Fibroblast of mammary gland (primary cell): ENCODE results near the gene KIF5C.

Experiments used
- DNase-seq: peaks from one replicate; pipeline ENCODE4 v3.0.0-alpha.2; 2010; ENCODE audit warnings: low read depth
- H3K4me3 ChIP-seq: 2 replicates; pipeline ENCODE4 v1.5.1; 2011; ENCODE audit warnings: low read depth, mild to moderate bottlenecking, low read length, moderate library complexity; ENCODE audit not compliant: control insufficient read depth
- CTCF ChIP-seq: conservative IDR thresholded peaks from 2 replicates; pipeline ENCODE4 v1.5.1; 2011; ENCODE audit warnings: low read depth, low read length, inconsistent platforms; ENCODE audit not compliant: control insufficient read depth, insufficient read depth

KIF5C gene

GRCh38 chr2:148874868-148875341 is at the start of gene KIF5C:
Gene KIF5C (plus strand): TSS chr2:148875227. CDS start chr2:148875618, 391 bp downstream.
- H3K4me3 ChIP-seq, result peak within 1 kb of the TSS; percentile 15
- no peak for TF ChIP-seq CTCF
- peak; percentile 69 for DNase-seq

- DNase-seq, result no peak
- no peak overlapping the region for H3K4me3 ChIP-seq
- no peak for TF ChIP-seq CTCF
Observed at GRCh38 chr2:148826791-148827190, 48.2 kb upstream of the KIF5C start.

GRCh38 chr2:148828941-148829340 is 46.1 kb upstream of the KIF5C start:
- no peak for DNase-seq
- no peak for TF ChIP-seq CTCF
- H3K4me3 ChIP-seq, result no peak overlapping the region

GRCh38 chr2:148829618-148830017 is 45.4 kb upstream of the KIF5C start:
- no peak for TF ChIP-seq CTCF
- no peak overlapping the region for H3K4me3 ChIP-seq
- no peak for DNase-seq

- no peak overlapping the region for H3K4me3 ChIP-seq
- no peak for DNase-seq
- no peak for TF ChIP-seq CTCF
Observed at GRCh38 chr2:148832637-148833036, 42.4 kb upstream of the KIF5C start.

- TF ChIP-seq CTCF, result no peak
- H3K4me3 ChIP-seq, result no peak overlapping the region
- DNase-seq, result no peak
Observed at GRCh38 chr2:148842050-148842449, 33.0 kb upstream of the KIF5C start.

GRCh38 chr2:148848146-148848545 is 26.9 kb upstream of the KIF5C start:
- TF ChIP-seq CTCF, result no peak
- no peak overlapping the region for H3K4me3 ChIP-seq
- no peak for DNase-seq
